ENCODE data around the gene PRKAG1.

Gene PRKAG1

DNA sequence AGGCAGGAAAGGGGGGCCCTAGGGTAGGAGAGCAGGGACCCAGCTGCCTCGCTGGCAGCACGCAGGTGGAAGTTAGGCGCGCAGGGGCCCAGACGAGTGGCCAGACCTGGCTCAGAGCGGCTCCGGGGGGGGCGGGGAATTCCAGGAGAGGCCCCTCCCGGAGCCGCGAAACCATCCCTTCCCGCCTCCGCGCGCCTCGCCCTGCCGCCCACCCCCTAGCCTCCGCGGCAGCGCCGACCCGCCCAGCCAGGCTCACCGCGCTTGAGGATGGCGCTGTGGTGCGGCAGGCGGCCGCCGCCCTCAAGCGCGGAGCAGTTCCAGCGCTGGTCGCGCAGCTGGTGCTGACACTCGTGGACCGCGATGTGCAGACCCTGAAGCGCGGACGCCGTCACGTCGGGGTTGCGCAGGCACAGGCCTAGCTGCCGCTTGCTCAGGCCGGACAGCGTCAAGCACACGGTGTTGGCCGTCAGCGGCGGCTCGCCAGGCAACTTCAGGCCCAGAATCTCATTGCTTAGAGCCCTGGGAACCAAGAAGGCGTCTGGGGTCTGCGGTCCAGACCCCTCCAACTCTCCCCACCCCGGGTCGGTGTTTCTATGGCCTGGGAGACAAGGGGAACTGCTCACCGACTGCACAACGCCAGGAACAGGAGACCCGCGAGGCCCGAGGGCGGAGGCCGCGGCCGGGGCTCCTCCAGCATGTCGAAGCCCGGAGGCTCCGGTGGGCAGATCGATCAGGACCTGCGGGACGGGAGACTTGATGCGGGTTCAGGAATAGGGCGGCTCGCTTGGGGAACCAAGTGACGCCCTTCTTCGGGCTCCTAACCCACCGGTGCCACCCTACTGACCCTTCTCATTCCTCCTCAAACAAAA, 48.5 kb downstream of the PRKAG1 start:
- peak in 1 of 2 donors; percentile 48 for DNase-seq (ENCODE audit: low read depth in 1 of 2, low spot score in 1 of 2)

GRCh38 chr12:48969160-48969771, 49.3 kb downstream of the PRKAG1 start:
- no peak for DNase-seq (ENCODE audit: low read depth in 1 of 2, low spot score in 1 of 2)

GRCh38 chr12:48968467-48968866, 50.1 kb downstream of the PRKAG1 start:
- no peak for DNase-seq (ENCODE audit: low read depth in 1 of 2, low spot score in 1 of 2)

DNA sequence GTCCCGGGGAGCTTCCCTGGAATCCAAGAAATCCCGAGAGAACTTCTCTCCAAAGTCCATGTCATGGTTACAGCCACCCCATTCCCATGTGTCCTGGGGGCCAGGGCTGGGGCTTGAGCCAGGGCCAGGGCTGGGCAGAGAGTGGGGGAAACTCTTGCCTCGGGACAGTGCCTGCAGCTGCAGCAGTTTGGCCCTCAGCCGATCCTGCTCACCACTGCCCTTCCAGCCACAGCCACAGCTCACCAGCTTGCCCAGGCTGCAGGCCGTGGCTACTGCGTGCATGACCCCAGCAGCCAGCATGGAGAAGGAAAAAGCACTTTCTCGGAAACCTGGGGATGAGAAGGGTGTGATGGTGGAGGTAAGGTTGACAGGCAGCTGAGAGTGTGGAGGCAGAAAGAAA, 50.6 kb downstream of the PRKAG1 start:
- no peak for DNase-seq (ENCODE audit: low read depth in 1 of 2, low spot score in 1 of 2)

DNA sequence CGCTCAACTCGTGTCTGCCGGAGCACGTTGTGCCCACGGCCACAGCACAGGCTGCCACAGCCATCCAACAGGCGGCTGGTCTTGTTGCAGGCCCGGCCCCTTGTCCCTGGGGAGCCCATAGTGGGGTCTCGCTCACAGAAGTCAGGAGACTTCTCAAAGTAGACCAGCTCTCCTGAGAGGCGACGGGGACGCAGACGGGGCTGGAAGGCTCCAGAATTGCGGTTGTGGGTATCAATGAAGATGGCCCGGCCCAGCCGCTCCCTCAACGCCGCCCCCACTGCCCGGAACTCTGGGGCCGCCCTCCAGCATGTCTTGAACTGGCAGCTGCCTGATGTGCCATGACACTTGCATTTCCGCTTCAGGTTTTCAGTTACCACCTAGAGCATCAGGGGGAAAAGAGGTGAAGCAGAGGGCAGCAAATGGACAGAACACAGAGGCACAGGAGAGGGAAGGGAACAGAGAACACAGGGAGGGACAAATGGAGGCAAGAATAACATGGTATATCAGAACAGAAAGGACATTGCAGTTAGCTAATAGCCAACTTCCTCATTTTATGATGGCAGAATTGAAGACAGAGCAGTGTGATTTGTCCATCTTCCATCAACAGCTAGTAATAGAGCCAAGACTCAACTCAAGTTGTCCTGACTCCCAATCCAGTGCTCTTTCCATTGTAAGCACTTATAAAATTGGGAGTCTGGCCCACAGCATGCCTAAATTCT, 52.2 kb downstream of the PRKAG1 start:
- DNase-seq (ENCODE audit: low read depth in 1 of 2, low spot score in 1 of 2) = no peak

- no peak for DNase-seq (ENCODE audit: low read depth in 1 of 2, low spot score in 1 of 2)
Measured at GRCh38 chr12:48965298-48965838, 53.2 kb downstream of the PRKAG1 start.

DNA sequence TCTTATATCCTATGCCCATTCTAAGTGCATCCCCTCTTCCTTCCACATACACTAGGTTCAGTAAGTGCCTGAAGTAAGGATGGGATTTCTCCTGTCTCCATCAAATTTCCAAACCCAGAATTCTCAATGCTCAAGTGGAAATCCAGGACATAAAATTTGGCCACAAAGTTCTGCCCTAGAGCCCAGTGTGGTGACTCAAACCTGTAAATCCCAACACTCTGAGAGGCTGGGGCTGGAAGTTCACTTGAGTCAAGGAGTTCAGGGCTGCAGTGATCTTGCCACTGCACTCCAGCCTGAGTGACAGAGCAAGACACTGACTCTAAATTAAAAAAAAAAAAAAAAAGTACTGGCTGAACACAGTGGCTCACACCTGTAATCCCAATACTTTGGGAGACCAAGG, 56.8 kb downstream of the PRKAG1 start:
- no peak for DNase-seq (ENCODE audit: low read depth in 1 of 2, low spot score in 1 of 2)

- DNase-seq (ENCODE audit: low read depth in 1 of 2, low spot score in 1 of 2) = no peak
Measured at GRCh38 chr12:48961331-48961730, 57.2 kb downstream of the PRKAG1 start.

DNA sequence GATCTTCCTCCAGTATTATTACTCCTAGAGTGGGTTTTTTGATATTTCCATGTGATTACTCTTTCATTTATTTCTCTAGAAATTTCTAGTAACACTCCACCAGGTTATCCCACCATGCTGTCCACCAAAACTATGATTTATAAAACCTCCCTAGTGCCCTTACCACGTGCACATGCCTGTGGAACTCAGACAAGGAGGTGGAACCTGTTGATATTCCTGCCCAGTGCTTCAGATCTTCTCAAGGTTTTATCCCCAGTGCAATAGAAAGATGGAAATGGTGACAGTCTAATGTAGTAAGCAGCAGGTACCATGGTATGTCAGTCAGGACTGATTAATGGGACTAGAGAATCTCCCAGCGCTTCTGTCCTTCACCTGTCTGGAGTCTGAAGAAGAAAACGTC, 57.7 kb downstream of the PRKAG1 start:
- no peak for DNase-seq (ENCODE audit: low read depth in 1 of 2, low spot score in 1 of 2)

DNA sequence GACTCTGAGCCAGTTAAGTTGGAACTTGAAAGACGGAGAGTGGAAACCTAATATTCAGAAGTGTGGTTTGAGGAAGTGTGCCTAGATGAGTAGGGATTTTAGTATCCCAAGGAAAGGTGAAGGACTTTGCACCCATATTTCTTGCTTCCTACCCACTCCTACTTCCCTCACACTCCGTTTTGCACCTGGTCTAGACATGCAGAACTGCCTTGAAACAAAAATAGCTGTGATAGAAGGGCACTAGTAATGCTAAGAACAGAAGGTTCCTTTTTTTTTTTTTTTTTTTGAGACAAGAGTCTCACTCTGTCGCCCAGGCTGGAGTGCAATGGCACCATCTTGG, 60.6 kb downstream of the PRKAG1 start:
- DNase-seq (ENCODE audit: low read depth in 1 of 2, low spot score in 1 of 2) = no peak

DNA sequence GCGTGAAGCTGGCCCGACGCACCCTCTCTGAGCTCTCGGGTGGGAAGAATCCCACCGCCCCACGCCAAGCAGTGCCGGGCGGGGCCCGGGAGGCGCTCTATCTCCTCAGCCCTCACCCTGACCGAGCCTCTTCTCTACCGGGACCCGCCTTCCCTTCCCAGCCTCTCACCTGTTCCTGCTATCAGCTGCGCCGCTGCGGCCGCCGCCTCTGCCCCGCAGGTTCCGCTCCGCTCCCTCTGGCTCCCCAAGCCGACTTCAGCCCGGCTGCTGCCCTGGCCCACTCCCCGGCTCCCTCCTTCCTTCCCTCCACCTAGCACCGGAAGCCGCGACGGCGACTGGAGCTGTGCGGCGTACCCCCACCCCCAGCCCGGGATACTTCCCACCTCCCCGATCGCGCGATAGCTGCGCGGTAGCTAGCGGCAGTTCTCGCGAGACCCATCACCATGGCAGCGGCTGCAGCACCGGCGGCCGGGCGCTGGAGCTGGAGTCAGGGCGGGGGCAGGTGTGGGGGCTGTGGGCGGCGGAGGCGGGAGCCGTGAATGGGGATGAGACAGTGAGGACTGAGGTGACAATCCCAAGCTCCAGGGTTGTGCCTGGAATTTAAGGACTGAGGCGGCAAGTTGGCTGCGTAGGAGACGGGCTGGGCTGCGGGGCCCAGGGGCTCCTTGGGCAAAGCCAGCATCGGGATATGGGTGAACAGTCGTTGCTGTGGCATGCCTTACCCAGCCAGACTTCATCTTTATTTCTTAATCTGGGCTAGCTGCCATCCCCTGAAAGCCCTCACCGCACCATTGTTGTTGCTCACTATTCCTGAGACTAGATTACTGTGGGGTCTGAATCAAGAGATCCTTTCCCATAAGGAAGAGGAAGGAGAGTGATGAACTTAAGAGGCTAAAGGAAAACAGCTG, 61.2 kb downstream of the PRKAG1 start, which contains the start of gene ARF3:
Gene ARF3 (minus strand): TSS at position 347 of the 908 bp plus-strand sequence. CDS start 16,392 bp downstream, outside the sequence.
- DNase-seq (ENCODE audit: low read depth in 1 of 2, low spot score in 1 of 2) = peak; percentile 81 to 82

- DNase-seq (ENCODE audit: low read depth in 1 of 2, low spot score in 1 of 2) = no peak
Measured at GRCh38 chr12:48956279-48957140, 62.1 kb downstream of the PRKAG1 start.

DNA sequence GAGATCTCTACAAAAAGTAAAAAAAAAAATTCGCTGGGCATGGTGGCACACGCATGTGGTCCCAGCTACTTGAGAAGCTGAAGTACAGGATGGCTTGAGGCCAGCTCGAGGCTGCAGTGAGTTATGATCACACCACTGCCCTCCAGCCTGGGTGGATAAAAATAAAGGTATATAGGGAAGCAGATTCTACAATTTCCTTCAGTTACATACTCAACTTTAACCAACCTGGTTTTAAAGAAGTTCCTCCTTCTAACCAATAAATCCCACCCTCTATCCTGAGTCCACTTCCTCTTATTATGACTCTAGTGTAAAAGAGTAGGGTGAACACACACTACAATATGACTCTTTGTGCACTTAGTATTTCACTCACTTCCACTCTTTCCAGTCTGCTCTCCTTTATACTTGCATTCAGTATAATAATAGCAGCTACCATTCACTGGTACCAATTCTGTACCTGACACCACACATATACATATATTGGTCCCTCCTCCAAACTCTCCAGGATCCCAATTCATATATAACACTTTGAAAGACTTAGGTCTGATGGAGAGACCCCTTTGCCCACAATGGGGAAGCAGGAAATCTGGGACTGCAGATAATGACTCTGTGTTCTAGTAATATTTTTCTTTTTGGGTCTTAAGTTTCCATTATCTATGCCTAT, 63.6 kb downstream of the PRKAG1 start:
- DNase-seq (ENCODE audit: low read depth in 1 of 2, low spot score in 1 of 2) = no peak

DNA sequence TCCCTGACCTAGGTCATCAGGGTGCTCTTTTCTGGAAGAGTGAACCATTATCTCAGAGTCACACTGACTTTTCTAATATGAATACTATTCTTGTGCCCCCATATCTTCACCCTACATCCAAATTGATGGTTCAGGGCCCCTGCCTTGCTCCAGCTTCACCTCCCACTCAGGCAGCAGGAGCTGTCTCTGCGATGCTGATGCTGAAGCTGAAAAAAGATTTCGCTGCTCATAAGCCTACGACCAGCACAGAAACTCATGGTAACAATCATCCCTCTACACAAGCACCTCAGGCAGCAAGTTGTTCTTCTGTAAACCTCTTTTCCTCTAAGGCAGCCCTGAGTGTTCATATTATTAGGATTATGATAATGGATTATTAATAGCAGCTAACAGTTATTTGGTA, 64.5 kb downstream of the PRKAG1 start:
- DNase-seq (ENCODE audit: low read depth in 1 of 2, low spot score in 1 of 2) = no peak

- DNase-seq (ENCODE audit: low read depth in 1 of 2, low spot score in 1 of 2) = no peak
Measured at GRCh38 chr12:48952691-48953090, 65.9 kb downstream of the PRKAG1 start.

Measured in stimulated activated CD4-positive, alpha-beta T cell treated with anti-CD3 and anti-CD28 coated beads, Interleukin-15, amount 100 ng/mL, for 1 hour (primary cell).